ENCODE results near the gene CD300LG.
"Not testable (repeated sequence)": the region's sequence is repeated elsewhere in the genome, so short reads cannot be mapped to it uniquely, and the experiment has no call there.

The CD300LG gene

DNA sequence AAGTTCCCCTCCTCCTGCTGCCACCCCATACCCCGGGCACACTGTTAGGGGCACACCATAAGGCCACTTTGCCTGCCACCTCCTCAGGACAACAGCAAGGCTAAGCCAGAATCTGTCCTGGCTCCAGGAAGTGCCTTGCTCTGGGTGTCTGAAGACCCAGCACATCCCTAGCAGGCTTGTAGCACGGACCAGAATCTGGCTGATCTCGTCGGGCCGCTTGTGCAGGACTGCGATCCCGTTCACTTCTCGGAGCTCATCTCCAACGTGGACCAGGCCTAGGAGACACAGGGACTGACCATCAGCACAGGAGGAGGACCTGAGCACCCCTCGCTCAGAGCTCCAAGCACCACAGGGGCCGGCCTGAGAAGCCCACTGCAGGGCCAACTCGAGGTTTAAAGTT, 21.4 kb upstream of the CD300LG start:
- peak; percentile 50 for DNase-seq

DNA sequence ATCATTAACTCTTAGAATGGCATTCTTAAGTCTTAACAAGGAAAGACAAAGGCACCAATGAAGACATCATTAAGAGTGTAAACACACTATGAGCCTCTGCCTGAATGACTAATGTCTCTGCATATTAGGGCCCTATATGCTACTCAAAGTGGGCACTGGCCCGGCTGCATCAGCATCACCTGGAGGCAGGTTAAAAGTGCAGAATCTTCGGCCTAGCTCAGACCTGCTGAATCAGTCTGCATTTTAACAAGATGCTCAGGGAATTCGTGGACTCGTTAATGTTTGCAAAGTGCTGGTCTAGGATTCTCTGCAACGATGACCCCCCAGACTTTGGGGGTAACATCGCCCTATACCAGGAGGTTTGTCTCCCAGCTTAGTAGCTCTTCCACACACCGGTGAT, 20.8 kb upstream of the CD300LG start:
- no peak for DNase-seq

DNA sequence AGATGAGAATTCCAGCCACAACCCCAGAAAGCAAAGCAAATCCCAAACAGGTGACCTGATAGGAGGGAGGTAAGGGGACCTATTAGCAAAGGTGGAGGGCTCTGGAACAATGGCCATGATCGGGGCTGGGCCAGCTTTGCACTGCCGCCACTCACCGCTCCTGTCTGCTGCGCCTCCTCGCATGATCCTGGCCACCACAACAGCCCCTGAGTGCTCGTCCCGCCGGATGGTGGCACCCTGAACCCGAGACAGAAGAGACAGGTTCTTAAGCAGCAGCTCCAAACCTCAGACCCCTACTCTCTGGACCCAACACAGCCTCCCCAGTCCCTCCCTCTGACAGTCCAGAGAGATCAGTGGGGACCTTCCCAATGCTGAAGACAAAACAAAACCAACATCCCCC, 19.4 kb upstream of the CD300LG start:
- no peak for DNase-seq

DNA sequence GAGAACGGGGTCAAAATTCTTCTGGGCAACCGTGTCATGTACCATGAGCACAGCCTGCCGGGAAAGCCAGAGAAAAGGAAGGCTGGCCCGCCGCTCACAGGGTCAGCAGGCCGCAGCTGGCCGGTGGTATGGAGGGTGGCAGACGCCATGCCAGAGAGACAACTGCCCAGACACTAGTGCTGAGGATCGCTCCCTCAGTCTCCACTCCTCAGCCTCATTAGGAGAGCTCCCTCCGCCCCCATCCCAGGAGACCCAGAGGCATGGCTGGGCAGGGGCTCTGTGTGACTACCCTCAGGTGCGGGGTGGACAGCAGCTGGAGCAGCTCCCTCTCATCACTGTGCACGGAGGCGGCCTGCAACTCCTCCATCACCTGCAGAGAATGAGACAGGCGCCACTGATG, 17.2 kb upstream of the CD300LG start:
- DNase-seq = no peak

DNA sequence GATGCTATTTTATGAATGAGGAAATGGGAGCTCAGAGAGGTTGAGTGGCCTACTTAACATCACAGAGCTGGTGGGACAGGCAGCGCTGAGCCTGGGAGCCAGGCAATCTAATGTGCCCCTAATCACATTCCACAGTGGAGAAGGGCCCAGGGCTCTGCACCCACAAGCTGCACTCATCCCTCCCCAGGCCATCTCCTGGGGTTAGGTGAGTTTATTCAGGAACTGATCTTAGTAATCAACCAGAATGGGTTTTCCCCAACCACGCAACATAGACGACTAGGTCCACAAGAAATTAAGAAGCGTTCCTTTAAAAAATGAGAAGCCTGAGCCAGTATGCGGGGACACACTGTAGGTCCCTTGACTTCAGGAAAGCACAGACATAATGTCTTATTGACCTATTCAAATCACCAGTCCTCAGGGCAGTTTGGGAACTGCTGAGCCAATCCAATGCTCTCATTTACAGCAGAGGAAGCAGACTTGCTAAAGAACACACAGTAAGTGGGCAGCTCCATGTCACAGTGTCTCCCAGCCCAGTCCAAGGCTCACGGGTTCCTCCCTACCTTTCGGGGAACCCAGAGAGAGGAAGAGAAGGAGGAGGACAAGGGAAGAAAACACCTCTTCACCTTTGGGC, 16.4 kb upstream of the CD300LG start:
- no peak for DNase-seq

DNA sequence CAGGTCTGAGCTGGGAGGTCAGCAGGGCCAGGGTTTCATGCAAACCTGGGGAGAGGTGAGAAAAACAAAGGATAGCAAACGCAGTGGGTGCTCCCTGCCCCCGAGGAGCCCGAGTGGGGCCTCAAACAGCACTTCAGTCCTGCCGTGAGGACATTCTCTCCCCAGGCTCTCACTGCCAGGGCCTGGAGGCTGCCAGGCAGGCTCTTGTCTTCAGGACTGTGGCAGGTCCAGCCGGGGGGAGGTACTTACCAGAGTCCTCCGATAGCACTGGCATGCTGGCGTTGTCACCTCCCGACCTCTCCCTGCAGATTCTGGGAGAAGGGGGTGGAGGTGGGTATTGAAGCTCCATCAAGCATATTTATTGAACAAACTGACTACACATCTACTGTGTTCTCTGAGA, 15.3 kb upstream of the CD300LG start:
- DNase-seq = no peak

DNA sequence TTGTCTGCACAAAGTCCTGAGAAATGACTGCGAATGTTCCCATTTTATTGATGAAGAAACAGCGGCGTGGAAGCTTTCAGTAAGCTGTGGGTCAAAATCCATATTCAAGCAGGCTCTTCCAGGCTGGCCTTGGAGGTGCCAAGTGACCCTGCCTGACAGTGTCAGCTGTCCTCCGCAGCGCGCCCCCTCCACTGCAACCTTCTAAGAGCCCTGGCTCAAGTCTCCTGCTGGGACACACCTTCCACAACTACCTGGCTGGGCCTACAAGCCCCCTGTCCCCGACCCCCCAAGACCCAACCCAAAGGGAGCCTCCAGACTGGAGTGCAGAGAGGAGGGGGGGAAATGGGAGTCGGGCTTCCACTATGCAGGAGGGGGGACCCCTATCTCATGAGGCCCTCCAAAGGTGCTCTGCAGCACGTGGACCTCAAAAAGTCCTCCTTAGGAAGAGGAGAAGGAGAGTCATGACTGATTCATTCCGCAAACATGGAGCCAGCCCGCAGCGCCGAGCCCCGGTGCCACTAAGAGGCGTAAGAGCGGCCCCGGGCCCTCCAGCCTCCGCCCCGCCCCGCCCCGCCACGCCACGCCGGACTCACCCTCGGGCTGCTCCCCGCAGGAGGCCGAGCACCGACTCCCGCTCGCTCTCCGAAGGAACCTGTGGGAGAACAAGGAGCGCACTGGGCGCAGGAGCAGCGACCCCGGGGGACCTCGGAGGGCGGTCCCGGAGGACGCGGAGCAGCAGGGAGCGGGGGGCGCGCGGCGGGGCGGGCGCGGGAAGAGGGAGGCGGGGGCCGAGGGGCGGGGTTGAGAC, 14.6 kb upstream of the CD300LG start:
- DNase-seq = peak; percentile 85

DNA sequence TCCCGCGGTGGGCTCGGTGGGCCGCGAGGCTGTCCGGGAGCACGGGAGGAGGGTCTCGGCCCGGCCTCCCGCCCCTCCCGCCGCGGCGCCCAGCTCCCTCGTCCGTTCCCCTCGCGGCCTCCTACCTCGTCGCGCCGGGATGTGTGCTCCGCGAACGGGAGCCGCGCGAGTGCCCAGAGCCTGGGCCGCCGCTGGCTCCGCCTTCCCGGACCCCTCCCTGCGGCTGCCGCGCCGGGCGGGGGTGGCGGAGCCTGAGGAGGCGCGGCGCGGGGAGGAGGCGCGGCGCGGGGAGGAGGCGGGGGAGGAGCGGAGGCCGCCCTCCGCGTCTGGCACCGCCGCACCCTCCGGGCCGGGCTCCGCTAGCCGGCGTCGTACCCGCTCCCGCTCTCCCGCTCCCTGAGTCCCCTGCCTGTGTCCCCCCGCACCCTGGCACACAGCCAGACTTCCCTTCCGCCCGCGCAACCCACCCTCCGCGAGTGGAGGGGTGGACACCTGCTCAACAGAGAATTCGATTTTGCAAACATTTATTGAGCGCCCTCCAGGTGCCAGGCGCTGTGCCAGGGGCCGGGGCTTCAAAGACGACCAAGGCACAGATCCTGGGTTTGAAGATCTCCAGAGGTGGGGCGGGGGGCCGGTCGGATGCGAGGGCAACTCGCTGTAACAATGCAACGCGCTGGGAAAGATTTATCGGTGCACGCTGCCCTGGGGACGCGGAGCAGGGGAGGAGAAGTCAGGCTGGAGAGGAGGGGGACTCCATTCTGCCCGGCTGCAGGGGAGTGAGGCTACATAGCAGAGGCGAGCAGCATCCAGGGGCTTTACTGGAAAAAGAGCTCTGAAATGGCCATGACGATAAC, 13.8 kb upstream of the CD300LG start, which contains the start of gene MPP3:
TSS of gene MPP3 (minus strand) at position 171 of the 854 bp plus-strand sequence. CDS start 1,240 bp downstream, outside the sequence.
- DNase-seq = peak; percentile 79

DNA sequence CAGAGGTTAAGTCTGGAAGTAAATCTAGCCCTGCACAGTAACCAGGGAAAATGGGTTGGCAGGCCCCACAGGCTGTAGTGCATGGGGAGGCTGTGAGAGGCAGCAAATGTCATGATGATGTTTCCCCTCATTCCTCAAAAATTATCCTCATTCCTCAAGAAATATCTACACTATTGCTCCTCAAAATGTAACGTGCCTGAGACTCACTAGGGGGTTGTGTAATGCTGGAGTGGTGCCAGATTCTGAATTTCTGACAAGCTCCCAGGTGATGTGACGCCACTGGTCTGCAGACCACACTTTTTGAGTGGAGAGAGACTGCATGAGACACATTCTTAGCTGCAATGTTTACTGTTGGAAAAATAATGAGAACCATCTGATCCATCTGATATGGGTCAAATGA, 12.9 kb upstream of the CD300LG start:
- no peak for DNase-seq

DNA sequence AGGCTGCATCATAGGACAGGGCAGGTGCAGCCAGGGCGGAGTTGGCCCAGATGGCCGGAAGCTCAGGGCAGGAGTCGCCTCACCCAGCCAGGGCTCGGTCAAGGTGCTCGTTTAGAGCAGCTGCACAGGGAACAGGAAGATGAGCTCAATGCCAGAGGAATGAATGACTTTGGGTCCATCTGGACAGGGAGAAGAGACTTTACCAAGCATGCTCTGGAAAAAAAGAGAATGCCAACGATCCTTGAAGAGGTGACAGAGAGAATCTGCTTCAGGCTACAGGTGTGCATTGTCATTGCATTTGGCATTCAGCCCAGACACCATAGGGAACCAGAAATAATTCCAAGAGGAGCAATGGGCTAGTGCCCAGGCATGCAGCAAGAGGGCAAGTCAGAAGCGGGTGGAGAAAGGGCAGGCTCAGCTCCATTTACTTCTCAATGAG, 7.3 kb upstream of the CD300LG start:
- DNase-seq = no peak

DNA sequence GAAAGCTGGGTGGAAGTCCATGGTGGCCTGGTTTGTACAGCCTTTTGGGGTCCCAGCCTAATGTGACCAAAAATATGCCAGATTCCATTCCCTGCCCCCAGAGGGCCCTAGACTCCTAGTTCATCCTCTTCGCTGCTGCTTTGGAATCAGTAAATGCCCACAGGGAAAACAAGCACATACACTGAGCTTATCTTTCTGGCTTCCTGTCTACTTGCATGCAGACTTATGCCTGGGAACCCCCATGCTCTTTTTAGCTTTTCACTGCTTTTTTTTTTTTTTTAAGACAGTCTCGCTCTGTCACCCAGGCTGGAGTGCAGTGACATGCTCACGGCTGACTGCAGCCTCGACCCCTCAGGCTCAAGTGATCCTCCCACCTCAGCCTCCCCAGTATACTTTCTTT, 6.2 kb upstream of the CD300LG start:
- no peak for DNase-seq

DNA sequence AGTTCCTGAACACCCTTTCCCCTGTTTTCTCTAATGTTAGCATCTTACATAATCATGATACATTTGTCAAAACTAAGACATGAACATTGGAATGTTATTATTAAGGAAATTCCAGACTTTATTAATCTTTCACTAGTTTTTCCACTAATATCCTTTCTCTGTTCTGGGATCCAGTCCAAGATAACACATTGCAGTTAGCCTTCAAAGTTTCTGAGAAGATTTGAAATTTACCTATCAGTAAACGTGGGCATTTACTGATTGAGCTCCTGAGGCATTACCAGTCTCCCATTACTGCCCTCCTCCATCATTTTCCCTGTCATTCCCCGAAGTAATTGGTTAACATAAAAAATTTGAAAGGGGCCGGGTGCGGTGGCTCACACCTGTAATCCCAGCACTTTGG, 5.7 kb upstream of the CD300LG start:
- no peak for DNase-seq

DNA sequence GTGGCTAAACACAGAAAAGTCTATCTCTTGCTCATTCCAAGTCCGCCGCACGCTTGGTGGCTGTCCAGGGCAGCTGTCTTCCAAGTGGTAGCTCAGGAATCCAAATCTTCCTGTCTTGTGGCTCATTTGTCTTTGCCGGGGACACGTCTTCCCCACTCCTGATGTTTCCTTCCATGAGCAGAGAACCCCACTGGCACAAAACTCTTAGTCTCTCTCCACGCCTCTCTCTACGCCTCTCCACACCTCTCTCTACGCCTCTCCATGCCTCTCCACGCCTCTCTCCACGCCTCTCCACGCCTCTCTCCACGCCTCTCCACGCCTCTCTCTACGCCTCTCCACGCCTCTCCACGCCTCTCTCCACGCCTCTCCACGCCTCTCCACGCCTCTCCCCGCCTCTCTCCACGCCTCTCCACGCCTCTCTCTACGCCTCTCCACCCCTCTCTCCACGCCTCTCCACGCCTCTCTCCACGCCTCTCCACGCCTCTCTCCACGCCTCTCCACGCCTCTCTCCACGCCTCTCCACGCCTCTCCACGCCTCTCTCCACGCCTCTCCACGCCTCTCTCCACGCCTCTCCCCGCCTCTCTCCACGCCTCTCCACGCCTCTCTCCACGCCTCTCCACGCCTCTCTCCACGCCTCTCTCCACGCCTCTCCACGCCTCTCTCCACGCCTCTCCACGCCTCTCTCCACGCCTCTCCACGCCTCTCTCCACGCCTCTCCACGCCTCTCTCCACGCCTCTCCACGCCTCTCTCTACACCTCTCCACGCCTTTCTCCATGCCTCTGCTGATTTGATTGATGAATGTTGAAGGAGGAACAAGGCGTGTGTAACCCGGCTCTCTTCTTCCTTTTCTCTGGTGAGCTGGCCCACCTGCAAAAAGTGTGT, 4.6 kb upstream of the CD300LG start:
- DNase-seq = not testable (repeated sequence)

DNA sequence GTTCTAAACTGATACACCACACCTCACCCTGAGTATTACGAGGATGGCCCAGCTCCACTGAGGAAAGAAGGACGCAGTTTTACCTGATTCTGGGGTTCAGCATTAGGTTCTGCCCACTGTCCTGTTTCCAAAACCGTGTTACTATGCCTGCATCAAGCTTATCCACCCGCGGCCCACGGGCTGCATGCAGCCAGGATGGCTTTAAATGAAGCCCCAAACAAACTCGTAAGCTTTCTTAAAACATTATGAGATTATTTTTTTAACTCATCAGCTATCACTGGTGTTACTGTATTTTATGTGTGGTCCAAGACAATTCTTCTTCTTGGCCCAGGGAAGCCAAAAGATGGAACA, 4.0 kb upstream of the CD300LG start:
- no peak for DNase-seq

DNA sequence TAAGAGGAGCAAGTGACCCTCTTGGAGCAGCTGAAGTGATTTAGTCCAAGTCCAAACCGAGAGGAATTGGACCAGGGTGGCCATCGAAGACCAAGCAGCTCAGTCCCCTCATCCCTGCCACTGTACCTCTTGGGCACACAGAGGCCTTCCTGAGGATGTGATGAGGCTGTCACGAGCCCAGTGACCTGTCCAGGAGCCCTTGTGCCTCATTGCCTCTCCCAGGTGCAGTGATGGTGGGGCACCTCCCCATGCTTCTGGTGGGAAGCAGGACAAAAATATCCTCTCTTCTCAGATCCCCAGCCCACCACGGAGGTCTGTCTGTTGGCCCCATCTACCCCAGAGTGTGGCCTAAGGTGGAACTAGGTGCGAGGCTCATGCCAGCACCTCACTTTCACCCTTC, 2.7 kb upstream of the CD300LG start:
- DNase-seq = no peak

DNA sequence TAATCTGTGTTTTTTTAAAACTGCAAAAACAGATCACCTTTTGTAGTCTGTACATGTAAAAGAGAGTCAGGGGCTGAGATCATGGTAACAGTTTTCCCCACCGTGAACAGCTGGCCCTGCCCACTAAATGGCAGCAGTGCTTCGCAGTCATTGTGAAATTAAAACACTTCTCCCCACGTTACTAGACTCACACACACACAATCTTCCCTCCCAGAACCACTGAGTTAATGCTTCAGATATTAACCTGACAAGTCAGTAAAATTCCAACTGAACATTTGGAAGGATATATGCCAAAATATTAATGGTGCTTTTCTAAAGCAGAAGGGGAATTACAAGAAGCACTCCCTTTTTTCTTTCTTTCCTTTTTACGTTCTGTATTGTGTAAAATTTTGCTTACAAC, 1.2 kb upstream of the CD300LG start:
- DNase-seq = no peak

DNA sequence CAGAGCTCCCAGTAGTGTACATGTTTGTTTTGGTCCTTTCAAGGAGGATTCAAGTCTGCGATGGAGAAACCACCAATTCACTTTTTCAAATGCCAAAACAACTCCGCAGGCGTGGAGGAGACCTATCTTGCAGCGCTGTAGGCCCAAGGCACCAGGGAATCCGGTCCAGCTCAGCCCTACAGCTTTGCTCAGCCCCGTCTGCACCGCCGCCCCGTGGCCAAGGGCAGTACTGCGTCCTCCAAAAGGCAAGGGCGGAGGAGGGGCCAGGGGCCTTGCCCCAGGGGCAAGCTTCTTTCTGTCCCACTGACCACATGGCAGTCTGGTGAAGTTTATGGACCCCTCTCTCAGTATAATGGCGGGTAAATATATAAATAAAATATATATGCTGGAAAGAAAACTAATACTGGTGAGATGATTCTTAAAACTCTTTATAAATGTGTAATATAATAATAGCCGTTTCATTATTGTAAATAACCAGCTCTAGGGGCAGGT, 709 bp upstream of the CD300LG start:
- DNase-seq = peak; percentile 95

DNA sequence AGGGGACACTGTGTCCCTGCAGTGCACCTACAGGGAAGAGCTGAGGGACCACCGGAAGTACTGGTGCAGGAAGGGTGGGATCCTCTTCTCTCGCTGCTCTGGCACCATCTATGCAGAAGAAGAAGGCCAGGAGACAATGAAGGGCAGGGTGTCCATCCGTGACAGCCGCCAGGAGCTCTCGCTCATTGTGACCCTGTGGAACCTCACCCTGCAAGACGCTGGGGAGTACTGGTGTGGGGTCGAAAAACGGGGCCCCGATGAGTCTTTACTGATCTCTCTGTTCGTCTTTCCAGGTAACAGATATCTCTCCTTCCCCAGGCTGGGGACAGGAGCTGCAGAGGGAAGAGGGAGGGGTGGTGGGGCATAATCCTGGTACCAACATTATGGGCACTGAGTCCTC, 1.6 kb downstream of the CD300LG start:
- no peak for DNase-seq

DNA sequence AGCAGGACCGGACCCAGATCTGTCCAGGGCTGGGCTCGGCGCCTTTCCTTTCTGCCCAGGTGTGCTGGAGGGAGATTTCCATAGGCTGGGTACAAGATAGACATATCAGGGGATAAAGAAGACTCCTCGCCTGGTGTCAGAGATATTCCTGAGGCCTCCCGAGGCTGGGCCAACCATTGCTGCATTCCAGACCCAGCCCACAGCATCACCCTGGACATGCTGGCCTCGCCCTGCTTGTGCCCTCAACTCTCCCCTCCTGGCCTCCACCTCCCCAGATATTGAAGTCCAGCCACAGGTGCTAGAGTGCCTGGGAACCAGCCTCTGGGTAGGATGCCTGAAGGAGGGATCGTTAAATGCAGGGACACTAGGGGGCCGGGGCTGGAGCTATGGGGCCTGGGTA, 2.1 kb downstream of the CD300LG start:
- DNase-seq = no peak

DNA sequence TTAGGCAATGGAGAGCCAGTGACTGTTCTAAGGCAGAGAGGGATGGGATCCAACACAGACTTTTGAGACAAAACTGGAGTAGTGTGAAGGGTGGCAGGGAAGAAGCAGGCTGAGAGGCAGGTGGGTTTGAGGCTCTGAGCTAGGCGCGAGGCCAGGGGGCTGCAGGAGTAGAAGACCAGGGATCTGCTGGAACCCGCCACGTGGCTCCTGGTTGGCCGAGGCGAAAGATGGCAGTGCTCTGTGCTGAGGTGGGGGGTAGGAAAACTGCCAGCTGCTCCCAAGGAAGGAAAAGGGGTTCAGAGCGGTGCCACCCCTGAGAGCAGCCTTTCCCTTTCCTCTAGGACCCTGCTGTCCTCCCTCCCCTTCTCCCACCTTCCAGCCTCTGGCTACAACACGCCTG, 5.6 kb downstream of the CD300LG start:
- DNase-seq = no peak

DNA sequence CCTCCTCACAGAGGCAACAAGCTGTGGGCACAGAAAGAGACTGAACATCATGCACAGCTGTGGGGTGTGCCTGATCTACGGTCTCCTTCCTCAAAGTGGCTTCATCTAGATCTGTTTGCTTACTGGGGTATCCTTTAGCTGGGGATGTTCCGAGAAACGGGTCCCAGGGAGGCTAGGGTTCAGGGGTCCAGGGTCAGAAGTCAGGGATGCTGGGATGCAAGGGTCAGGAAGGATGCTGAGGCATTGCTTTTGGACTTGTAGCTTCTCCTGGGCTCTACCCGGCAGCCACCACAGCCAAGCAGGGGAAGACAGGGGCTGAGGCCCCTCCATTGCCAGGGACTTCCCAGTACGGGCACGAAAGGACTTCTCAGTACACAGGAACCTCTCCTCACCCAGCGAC, 6.6 kb downstream of the CD300LG start:
- DNase-seq = no peak

DNA sequence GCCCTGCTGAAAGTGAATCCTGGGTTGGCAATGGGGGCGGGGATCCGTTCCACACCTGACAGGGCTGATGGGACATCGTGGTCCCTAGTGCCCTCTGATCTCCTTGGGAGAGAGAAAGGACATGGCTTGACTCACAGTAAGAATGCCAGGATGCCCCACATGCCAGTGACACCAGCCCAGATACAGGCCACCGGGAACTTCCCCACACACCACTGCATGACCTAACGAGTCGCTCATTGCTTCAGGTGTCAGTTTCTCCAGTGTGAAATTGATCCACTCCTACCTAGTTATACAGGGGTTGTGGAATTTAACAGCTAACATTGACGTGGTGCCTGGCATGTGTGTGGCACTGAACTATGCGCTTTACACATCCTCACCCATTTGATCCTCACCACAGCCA, 7.5 kb downstream of the CD300LG start:
- no peak for DNase-seq

DNA sequence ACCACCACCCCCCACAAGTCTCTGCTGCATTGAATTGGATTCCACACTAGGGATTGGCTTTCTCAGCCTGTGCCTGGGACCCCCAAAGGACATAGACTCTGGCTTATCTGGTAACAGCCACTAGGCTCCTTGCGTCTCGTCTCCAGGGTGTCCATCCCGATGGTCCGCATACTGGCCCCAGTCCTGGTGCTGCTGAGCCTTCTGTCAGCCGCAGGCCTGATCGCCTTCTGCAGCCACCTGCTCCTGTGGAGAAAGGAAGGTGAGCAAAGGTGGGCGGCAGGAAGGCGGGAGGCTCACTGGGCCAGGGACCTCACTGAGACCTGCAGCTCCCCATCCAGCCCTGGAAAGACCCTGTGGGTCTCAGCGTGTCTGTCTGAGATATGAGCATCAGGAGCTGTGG, 8.1 kb downstream of the CD300LG start:
- no peak for DNase-seq
